Activated B cell treated with CpG ODN at 0.5 μM for 24 hours (primary cell): Measurements from ENCODE around the gene TMEM51. TPM values are rescaled to one million over a fixed set of nuclear protein-coding genes. Genes with fewer than 3 reads are reported as not detected.

ENCODE experiments used
- ATAC-seq: fragments of 200-7000 bp; cut with Tn5 transposase; one replicate; pipeline ENCODE4 v1.10.0; 2021; ENCODE audit warnings: low read depth, mild to moderate bottlenecking, moderate library complexity
- CTCF ChIA-PET: fragments of 350-600 bp; sonication (Branson Sonifier 250); formaldehyde crosslinking; loops from one replicate; lab custom pipeline; 2021; ENCODE audit warnings: antibody characterized with exemption; lab: Charles Lee
- POLR2A ChIA-PET: fragments of 350-600 bp; sonication (Branson Sonifier 250); formaldehyde crosslinking; loops from one replicate; lab custom pipeline; 2021; ENCODE audit warnings: antibody characterized with exemption; lab: Charles Lee
- DNase-seq: peaks from one replicate; pipeline ENCODE4 v3.0.0; 2022
- H3K27ac Mint-ChIP-seq: one replicate; pipeline ENCODE4 v1.8.0; 2020; ENCODE audit warnings: mixed read lengths
- H3K27me3 Mint-ChIP-seq: one replicate; pipeline ENCODE4 v1.8.0; 2021; ENCODE audit warnings: mixed read lengths
- H3K36me3 Mint-ChIP-seq: one replicate; pipeline ENCODE4 v1.8.0; 2021; ENCODE audit warnings: low read depth, mixed read lengths
- H3K4me1 Mint-ChIP-seq: one replicate; pipeline ENCODE4 v1.8.0; 2021; ENCODE audit warnings: mixed read lengths
- H3K4me3 Mint-ChIP-seq: one replicate; pipeline ENCODE4 v1.8.0; 2020; ENCODE audit warnings: mild to moderate bottlenecking, mixed read lengths
- H3K9me3 Mint-ChIP-seq: one replicate; pipeline ENCODE4 v1.8.0; 2020; ENCODE audit warnings: mixed read lengths
- CTCF ChIP-seq: fragments of 200-600 bp; IDR thresholded peaks from one replicate; pipeline ENCODE4 v1.8.0; 2022; ENCODE audit warnings: antibody characterized with exemption, mild to moderate bottlenecking
- intact Hi-C: fragments of 100-400 bp; cut with micrococcal nuclease; formaldehyde crosslinking; loops from one replicate; pipeline ENCODE4 v1.15.1; 2024
- total RNA-seq: library from RNA; stranded (reverse); gene quantifications from 2 replicates; pipeline ENCODE4 v1.2.3, GENCODE V29; 2022

The TMEM51 gene
- total RNA-seq, 1 donor from 2014 or later, result not detected

DNA sequence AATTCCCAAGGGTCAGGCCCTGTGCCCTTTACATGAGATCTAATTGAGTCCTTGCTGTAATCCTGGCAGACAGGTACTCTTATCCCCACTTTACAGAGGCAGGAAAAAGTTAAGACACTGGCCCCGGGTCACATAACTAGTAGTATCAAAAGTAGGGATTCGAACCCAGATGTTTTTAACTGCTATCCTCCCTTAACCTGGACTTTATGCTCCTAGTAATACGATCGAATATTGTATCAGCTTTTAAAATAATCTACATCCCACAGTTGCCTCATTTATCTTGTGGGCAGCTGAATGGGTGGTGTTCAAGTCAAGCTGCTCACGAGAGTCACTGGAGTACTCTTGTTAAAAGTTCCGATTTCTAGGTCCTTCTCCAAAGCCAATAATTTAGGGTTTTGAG lies 25.5 kb upstream of the TMEM51 start:
- Mint-ChIP-seq H3K4me3 (no peak overlapping the region), H3K36me3 (no peaks in the 10 kb centered on the region), H3K27me3 (peaks cover 9% of the 10 kb centered on the region), H3K9me3 (no peaks in the 10 kb centered on the region), H3K27ac (no peak overlapping the region), H3K4me1 (no peaks in the 10 kb centered on the region)
- intact Hi-C loops, result loop anchor here (1.0 to 5.0 kb wide), 4 partner anchors 144 to 614 kb away; partner anchors contain the start of gene TMEM82
- ATAC-seq (no peak), DNase-seq (no peak)
- TF ChIP-seq CTCF, result no peak
- ChIA-PET POLR2A (no interaction called here), CTCF (interaction anchor here (1.0 to 1.7 kb wide), 11 partner anchors 9 to 373 kb away, joined by 3 to 23 read pairs (median 4); no protein-coding TSS in a partner anchor)

- ChIA-PET POLR2A (interaction anchor here (0.6 kb wide), 1 partner anchor 569 kb away, joined by 3 read pairs; no protein-coding TSS in a partner anchor), CTCF (interaction anchor here (0.8 to 1.7 kb wide), 12 partner anchors 8 to 373 kb away, joined by 3 to 23 read pairs (median 4); no protein-coding TSS in a partner anchor)
- Mint-ChIP-seq H3K36me3 (no peaks in the 10 kb centered on the region), H3K27ac (no peak overlapping the region), H3K9me3 (no peaks in the 10 kb centered on the region), H3K4me3 (no peak overlapping the region), H3K27me3 (peaks cover 9% of the 10 kb centered on the region), H3K4me1 (no peaks in the 10 kb centered on the region)
- DNase-seq, result peak; percentile 52
- intact Hi-C loops, result loop anchor here (1.0 to 5.0 kb wide), 4 partner anchors 144 to 614 kb away; partner anchors contain the start of gene TMEM82
- TF ChIP-seq CTCF, result peak; percentile 49
- peak; percentile 80 for ATAC-seq
Measured at GRCh38 chr1:15128520-15129313, 24.8 kb upstream of the TMEM51 start.

GRCh38 chr1:15129944-15130343 lies 23.6 kb upstream of the TMEM51 start:
- no peak for TF ChIP-seq CTCF
- intact Hi-C loops, result loop anchor here (5.0 kb wide), 2 partner anchors 372 to 612 kb away; partner anchors contain the start of gene TMEM82
- DNase-seq (no peak), ATAC-seq (no peak)
- H3K27ac Mint-ChIP-seq, result no peak overlapping the region
- no peaks in the 10 kb centered on the region for H3K9me3 Mint-ChIP-seq
- H3K4me3 Mint-ChIP-seq, result no peak overlapping the region
- CTCF ChIA-PET, result no interaction called here
- POLR2A ChIA-PET, result no interaction called here
- no peaks in the 10 kb centered on the region for H3K36me3 Mint-ChIP-seq
- peaks cover 13% of the 10 kb centered on the region for H3K27me3 Mint-ChIP-seq
- H3K4me1 Mint-ChIP-seq, result no peaks in the 10 kb centered on the region

DNA sequence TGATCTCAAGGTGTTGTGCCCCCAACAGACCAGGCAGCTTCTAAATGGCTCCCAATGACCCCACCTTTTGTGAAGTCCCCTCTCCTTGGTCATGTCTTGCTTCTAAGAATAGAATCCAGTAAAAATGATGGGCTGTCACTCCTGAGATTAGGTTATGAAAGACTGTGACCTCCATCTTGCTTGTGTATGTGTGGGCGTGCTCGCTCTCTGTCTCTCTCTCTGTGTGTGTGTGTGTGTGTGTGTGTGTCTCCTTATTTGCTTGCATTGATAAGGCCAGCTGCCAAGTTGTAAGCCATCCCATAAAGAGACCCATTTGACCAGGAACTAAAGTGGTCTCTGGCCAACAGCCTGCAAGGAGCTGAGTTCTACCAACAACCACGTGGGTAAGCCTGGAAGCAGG lies 22.9 kb upstream of the TMEM51 start:
- no peak for DNase-seq
- ATAC-seq, result no peak
- CTCF ChIA-PET, result interaction anchor here (0.6 kb wide), 1 partner anchor 75 kb away, joined by 3 read pairs; no protein-coding TSS in a partner anchor
- H3K36me3 Mint-ChIP-seq, result no peaks in the 10 kb centered on the region
- no peak overlapping the region for H3K4me3 Mint-ChIP-seq
- H3K4me1 Mint-ChIP-seq, result no peaks in the 10 kb centered on the region
- POLR2A ChIA-PET, result no interaction called here
- H3K27me3 Mint-ChIP-seq, result peaks cover 18% of the 10 kb centered on the region
- intact Hi-C loops, result no loop called here
- H3K27ac Mint-ChIP-seq, result no peak overlapping the region
- no peaks in the 10 kb centered on the region for H3K9me3 Mint-ChIP-seq
- TF ChIP-seq CTCF, result no peak

GRCh38 chr1:15132965-15133364 lies 20.6 kb upstream of the TMEM51 start:
- H3K36me3 Mint-ChIP-seq, result no peaks in the 10 kb centered on the region
- ChIA-PET CTCF (no interaction called here), POLR2A (no interaction called here)
- TF ChIP-seq CTCF, result no peak
- ATAC-seq (no peak), DNase-seq (no peak)
- peaks cover 33% of the 10 kb centered on the region for H3K27me3 Mint-ChIP-seq
- no peaks in the 10 kb centered on the region for H3K4me1 Mint-ChIP-seq
- no peaks in the 10 kb centered on the region for H3K9me3 Mint-ChIP-seq
- H3K4me3 Mint-ChIP-seq, result no peak overlapping the region
- H3K27ac Mint-ChIP-seq, result no peak overlapping the region
- intact Hi-C loops, result no loop called here
